ENCODE results near the gene PDP2.

DNA sequence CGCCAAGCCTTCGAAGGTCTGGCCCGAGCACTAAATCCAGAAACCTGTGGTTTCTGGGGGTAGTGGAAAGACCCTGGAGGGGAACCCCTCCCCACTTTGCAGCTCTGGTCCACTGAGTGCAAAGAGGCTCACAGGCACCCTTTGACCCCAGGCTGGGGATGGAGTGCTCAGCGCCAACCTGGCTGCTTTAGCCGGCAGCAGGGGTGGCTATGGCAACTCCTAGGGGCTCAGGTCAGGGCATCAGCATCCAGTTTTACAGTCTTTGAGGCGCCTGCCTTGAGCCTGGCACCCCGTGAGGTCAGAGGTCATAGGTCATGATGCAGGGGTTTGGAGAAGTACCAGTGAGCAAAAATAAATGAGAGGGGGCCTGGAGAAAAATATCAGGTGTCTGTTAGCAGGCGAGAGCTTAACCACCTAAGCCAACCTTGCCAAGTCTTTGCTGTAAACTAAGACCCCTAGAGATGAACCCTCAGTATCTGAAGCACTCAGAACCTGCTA, 18.2 kb upstream of the PDP2 start:
- no peak for TF ChIP-seq CTCF (IDR thresholded peaks at IDR 0.05; ENCODE audit: borderline replicate concordance, extremely low read depth, low read length, poor library complexity, severe bottlenecking)
- no peak for TF ChIP-seq EZH2 (IDR thresholded peaks at IDR 0.05; ENCODE audit: borderline replicate concordance, low read depth, low read length, severe bottlenecking)
